ENCODE results near the gene ANTXRL.
"Not testable (repeated sequence)": the region's sequence is repeated elsewhere in the genome, so short reads cannot be mapped to it uniquely, and the experiment has no call there.

Gene ANTXRL

DNA sequence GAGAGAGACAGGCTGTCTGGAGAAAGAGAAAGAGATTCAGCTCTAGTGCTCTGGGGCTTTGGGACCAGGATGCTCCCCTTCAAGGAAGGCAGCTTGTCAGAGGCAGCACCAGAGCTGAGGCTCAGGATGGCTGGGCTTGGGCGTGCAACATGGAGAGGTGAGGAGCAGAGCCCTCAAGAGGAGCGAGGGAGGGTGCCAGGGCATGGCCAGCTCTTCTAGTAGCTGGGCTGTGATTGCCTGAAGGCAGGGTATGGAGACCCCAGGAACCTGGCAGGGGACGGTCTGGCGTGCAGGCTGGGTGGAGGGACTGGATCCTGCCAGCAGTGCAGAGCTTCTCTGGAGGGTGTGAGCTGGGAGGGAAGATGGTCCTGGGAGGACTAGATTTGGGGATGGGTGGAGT lies 40.2 kb downstream of the ANTXRL start:
- no peak for DNase-seq (ENCODE audit: low read depth)

DNA sequence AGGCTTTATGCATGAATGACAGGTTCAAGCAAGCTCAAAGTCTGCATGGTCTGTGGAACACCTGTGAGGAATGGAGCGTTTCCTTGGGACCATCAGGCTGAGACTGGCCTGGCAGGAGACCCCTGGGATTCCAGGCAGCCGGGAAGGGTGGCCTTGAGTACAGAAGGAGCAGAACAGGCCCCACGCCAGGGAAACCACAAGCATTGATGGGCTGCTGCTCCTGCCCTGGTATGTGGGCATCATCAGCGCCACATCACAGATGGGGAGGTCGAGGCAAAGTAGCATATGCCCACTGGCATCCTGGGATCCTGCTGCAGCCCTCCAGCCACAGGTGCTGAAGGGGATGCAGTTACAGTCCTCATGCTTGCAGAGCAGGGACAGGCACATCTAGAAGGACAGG lies 40.9 kb downstream of the ANTXRL start:
- TF ChIP-seq, protein P1, sequence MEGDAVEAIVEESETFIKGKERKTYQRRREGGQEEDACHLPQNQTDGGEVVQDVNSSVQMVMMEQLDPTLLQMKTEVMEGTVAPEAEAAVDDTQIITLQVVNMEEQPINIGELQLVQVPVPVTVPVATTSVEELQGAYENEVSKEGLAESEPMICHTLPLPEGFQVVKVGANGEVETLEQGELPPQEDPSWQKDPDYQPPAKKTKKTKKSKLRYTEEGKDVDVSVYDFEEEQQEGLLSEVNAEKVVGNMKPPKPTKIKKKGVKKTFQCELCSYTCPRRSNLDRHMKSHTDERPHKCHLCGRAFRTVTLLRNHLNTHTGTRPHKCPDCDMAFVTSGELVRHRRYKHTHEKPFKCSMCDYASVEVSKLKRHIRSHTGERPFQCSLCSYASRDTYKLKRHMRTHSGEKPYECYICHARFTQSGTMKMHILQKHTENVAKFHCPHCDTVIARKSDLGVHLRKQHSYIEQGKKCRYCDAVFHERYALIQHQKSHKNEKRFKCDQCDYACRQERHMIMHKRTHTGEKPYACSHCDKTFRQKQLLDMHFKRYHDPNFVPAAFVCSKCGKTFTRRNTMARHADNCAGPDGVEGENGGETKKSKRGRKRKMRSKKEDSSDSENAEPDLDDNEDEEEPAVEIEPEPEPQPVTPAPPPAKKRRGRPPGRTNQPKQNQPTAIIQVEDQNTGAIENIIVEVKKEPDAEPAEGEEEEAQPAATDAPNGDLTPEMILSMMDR (IDR thresholded peaks at IDR 0.05; ENCODE audit: low read depth, low read length, missing control alignments) = no peak
- no peak overlapping the region for H3K4me3 ChIP-seq (ENCODE audit: low read depth, low read length)
- DNase-seq (ENCODE audit: low read depth) = no peak
- in situ Hi-C loops (cut with HindIII; ENCODE audit: low sequenced_read_pairs) = no loop called here

More for the DNA sequence above, 40.2 kb downstream of the ANTXRL start:
- in situ Hi-C loops (cut with HindIII; ENCODE audit: low sequenced_read_pairs) = no loop called here
- no peak overlapping the region for H3K4me3 ChIP-seq (ENCODE audit: low read depth, low read length)
- TF ChIP-seq, protein P1 (IDR thresholded peaks at IDR 0.05; ENCODE audit: low read depth, low read length, missing control alignments) = no peak

DNA sequence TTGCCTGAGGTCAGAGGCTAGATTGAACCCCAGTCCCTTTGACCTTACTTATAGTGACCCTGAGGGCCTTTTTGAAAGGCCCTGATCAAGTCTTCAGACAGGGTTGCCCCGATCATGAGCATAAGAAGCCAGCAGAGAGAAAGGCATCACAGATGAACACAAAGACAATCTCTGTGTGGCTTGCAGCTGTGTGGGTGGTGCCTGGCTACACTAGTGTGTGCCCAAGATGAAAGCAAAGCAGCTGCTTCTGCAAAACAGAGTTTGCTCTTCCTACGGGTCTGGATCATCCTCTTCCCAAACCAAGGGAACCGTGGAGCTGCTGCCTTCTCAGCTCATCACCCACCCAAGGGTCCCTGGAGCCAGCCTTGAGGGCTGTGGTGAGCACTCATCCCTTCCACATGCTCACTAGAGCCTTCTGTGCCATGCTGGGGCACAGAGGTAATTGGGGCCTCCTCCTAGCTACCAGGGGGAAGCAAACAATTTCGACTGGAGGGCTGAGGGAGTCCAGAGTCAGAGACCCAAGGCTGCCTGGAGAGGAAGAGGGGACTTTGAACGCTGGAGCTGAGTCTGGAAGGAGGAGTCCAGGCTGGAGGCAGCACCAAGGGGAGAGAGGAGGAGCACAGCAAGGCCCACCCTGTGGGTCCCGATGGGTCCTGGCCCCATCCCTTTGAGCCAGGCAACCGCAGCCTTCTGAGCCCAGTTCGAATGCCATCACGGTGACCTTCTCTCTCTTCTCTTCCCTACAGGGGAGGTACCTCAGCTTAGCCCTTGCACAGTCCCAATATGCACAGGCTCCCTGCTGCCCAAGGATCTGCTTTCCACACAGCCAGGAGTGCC lies 42.3 kb downstream of the ANTXRL start:
- TF ChIP-seq, protein P1 (IDR thresholded peaks at IDR 0.05; ENCODE audit: low read depth, low read length, missing control alignments) = no peak
- no peak for DNase-seq (ENCODE audit: low read depth)
- no peak overlapping the region for H3K4me3 ChIP-seq (ENCODE audit: low read depth, low read length)
- in situ Hi-C loops (cut with HindIII; ENCODE audit: low sequenced_read_pairs) = no loop called here

DNA sequence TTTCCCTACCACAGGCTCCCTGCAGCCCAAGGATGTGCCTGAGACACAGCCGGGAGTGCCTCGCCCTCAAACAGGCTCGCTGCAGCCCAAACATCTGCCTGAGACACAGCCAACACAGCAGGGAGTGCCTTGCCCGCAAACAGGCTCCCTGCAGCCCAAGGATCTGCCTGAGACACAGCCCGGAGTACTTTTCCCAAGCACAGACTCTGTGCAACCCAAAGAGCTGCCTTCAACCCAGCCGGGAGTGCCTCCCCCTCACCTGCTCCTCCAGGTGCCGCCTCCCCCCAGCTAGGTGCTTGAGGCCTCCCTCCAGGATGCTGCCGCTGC lies 42.9 kb downstream of the ANTXRL start:
- DNase-seq (ENCODE audit: low read depth) = no peak
- H3K4me3 ChIP-seq (ENCODE audit: low read depth, low read length) = no peak overlapping the region
- in situ Hi-C loops (cut with HindIII; ENCODE audit: low sequenced_read_pairs) = no loop called here
- TF ChIP-seq, protein P1 (IDR thresholded peaks at IDR 0.05; ENCODE audit: low read depth, low read length, missing control alignments) = no peak

DNA sequence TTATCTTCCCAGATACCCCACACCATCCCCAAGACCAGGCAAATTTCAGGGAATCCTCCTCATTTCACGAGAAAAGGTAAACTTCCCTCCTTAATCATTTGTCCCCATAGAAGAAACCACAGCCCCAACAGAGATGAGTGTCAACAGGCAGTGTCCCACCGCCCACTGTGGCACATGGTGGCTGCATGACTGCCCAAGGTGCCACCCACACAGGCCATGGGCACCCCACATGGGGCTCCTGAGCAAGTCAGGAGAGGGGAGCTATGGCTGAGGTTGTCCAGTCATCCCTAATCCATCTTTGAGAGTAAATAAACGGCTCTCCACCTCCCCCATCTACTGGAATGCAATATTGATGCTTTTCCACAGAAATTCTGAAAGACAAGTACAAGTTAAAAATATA lies 44.1 kb downstream of the ANTXRL start:
- TF ChIP-seq, protein P1 (IDR thresholded peaks at IDR 0.05; ENCODE audit: low read depth, low read length, missing control alignments) = no peak
- no peak for DNase-seq (ENCODE audit: low read depth)
- in situ Hi-C loops (cut with HindIII; ENCODE audit: low sequenced_read_pairs) = no loop called here
- H3K4me3 ChIP-seq (ENCODE audit: low read depth, low read length) = no peak overlapping the region

DNA sequence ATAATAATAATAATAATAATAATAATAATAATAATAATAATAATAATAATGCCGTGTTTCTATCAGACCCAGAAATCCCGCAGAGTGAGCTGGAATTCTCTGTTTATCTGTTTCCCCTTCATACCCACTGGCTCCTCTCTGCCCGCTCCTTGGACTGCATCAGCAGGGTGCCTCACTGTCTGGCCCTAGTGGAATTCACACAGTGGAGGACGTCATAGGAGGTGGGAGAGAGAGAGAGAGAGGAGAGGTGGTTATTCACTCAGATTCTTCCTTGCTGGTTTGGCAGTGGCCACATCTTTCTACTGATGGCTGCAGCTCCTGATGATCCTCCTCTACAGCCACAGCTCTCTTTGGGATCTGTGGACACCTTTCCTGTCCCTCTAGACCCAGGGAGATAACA lies 78.7 kb downstream of the ANTXRL start:
- H3K4me3 ChIP-seq (ENCODE audit: low read depth, low read length); DNase-seq (ENCODE audit: low read depth); in situ Hi-C loops (cut with HindIII; ENCODE audit: low sequenced_read_pairs): not testable (repeated sequence)

DNA sequence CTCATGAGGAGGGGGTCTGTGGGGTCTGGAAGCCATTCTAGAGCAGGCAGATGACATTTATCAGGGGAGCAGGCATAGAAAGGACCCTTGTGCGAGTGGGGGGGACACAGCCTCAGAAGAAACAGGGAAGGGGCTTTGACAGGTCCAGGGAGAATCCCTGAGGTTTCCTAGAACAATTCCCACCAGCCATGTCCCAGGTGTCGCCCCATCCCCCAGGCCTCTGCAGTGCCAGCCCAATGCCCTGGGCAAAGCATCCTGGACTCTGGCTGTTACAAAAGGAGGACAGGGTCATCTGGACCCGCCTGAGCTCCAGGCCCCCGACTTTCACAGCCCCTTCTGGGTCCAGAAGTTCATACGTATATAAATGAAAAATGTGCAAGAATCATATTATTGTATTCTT lies 80.4 kb downstream of the ANTXRL start:
- H3K4me3 ChIP-seq (ENCODE audit: low read depth, low read length); in situ Hi-C loops (cut with HindIII; ENCODE audit: low sequenced_read_pairs); DNase-seq (ENCODE audit: low read depth): not testable (repeated sequence)

DNA sequence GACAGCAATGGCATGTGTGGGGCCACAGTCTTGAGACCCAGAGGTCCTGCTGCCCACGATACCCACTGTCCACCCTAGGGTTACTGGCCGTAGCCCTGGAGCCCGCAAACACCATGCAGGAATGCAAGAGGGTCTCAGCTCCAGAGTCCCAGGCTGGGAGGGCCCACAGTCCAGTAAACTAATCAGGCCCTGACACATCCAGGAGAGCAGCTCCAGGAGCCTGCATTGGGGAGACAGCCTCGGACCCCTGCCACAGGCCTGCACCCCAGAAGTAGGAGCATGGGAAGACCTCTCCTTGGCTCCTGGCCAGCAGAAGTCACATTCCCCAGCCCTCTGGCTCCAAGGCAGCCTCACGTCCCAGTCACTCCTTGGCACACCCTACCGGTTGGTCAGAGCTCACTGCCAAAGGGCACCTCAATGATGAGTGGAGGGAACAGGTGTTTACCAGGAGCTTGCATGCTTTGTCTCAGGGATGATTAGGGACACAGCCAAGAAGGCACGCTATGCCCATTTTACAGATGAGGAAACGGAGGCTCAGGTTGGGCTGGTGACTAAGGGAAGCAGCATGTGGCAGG lies 81.0 kb downstream of the ANTXRL start:
- not testable (repeated sequence) for DNase-seq (ENCODE audit: low read depth); H3K4me3 ChIP-seq (ENCODE audit: low read depth, low read length)

DNA sequence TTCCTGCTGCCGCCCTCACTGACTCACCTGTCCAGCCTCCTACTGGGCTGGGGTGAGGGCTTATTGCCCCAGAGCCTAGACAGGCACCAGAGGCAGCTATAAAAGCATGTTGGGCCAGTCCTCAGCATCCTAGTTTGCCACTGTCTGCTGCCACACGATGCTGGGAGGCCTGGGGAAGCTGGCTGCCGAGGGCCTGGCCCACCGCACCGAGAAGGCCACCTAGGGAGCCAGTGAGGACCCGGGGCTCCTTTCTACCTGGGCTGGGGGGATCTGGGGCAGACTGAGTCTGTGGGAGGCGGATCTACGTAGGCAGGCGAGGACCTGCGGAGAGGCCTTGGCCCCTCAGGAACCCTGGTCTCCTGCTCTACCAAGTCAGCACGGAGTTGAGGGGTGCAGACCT lies 82.2 kb downstream of the ANTXRL start:
- H3K4me3 ChIP-seq (ENCODE audit: low read depth, low read length); in situ Hi-C loops (cut with HindIII; ENCODE audit: low sequenced_read_pairs); DNase-seq (ENCODE audit: low read depth): not testable (repeated sequence)

More for the DNA sequence above, 81.0 kb downstream of the ANTXRL start:
- in situ Hi-C loops (cut with HindIII; ENCODE audit: low sequenced_read_pairs) = not testable (repeated sequence)

DNA sequence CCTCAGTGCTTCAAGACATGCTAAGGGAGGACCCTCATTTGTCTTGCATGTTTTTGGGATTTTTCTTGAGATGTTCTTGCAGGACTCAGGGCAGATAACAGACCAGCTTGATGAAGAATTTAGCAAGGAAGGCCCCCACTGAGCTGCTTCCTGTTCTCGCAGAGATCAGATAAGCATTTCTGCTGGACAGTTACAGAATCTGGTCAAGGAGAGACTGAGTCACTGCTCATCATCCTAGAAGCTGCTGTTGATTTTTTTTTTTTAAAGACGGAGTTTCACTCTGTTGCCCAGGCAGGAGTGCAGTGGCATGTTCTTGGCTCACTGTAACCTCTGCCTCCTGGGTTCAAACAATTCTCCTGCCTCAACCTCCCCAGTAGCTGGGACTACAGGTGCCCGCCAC lies 87.6 kb downstream of the ANTXRL start:
- DNase-seq (ENCODE audit: low read depth); H3K4me3 ChIP-seq (ENCODE audit: low read depth, low read length); in situ Hi-C loops (cut with HindIII; ENCODE audit: low sequenced_read_pairs): not testable (repeated sequence)

DNA sequence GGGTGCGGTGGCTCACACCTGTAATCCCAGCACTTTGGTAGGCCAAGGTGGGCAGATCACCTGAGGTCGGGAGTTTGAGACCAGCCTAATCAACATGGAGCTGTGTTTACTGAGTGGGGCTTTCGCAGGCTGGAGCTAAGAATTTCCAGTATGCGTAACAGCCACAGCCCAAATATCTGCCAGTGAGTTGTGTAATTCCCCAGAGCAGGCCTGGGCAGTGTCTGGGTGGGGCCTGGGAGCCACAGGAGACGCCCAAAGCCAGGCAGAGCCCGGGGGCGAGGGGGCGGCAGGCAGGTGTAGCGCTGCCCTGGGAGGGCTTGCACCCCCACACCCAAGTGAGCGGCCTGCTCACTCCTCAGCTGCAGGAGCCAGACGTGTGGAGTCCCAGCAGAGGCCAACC lies 88.6 kb downstream of the ANTXRL start, which contains the start of gene ANXA8L1:
Gene ANXA8L1, plus strand, starts transcription at position 371 of the 400 bp plus-strand sequence. CDS start 76 bp downstream, outside the sequence.
- H3K4me3 ChIP-seq (ENCODE audit: low read depth, low read length); in situ Hi-C loops (cut with HindIII; ENCODE audit: low sequenced_read_pairs); DNase-seq (ENCODE audit: low read depth): not testable (repeated sequence)

DNA sequence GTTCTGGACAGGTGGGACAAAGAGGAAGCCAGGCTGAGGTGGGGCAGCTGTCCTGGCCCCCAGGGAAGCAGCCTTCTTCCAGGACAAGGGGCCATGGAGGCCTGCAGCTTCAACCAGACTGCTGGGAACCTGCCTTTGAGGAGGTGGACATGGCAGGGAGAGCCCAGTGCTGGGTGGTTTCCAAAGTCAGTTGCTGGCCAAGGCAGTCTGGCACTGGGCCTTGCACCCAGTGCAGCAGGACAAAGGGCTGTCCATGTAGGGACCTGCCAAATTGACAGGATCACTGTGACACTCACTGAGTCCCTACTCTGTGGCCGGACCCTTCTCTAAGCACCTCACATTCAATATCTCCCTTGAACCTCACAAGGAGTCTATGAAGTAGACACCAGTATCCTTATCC lies 90.2 kb downstream of the ANTXRL start:
- H3K4me3 ChIP-seq (ENCODE audit: low read depth, low read length); in situ Hi-C loops (cut with HindIII; ENCODE audit: low sequenced_read_pairs); DNase-seq (ENCODE audit: low read depth): not testable (repeated sequence)
